CD4-positive, alpha-beta T cell treated with Interleukin-21 for 1 hour (primary cell): ENCODE measurements around the gene KRTCAP2.

Source experiments
- DNase-seq: peaks from one replicate; pipeline ENCODE4 v3.0.0-alpha.2; 2020

KRTCAP2 gene

DNA sequence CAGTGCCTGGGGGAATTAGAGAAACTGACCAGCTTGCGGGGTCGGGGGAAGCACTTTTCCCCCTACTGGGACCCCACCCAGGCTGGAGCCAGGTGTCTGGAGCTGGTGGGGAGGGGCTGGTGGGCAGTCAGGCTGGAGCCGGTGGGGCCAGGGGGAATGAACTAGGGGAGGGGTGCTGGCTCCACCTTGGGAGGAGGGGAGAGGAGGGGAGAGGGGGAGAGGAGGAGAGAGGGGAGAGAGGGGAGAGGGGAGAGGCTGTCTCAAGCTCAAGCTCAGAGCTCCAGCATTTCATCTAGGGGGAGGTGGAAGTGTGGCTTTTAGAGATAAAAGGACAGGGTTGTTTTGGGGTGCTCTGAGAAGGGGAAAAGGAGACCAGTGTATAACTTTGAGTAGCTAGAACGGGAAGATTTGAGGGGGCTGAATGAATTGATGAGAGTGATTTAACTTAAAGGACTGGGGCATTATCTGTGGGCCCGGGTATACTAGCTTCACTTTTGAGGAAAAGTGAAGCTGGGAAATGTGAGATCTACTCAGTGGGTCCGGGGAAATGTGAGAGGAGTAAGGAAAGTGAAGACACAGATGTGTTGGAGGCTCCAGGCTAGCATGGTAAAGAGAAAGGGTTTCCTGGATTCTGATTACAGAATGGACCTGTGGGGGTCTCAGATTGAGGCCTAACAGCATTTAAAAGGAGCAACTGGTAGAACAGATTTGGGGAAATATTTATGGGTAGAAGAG is 42.7 kb downstream of the KRTCAP2 start:
- DNase-seq, result no peak

DNA sequence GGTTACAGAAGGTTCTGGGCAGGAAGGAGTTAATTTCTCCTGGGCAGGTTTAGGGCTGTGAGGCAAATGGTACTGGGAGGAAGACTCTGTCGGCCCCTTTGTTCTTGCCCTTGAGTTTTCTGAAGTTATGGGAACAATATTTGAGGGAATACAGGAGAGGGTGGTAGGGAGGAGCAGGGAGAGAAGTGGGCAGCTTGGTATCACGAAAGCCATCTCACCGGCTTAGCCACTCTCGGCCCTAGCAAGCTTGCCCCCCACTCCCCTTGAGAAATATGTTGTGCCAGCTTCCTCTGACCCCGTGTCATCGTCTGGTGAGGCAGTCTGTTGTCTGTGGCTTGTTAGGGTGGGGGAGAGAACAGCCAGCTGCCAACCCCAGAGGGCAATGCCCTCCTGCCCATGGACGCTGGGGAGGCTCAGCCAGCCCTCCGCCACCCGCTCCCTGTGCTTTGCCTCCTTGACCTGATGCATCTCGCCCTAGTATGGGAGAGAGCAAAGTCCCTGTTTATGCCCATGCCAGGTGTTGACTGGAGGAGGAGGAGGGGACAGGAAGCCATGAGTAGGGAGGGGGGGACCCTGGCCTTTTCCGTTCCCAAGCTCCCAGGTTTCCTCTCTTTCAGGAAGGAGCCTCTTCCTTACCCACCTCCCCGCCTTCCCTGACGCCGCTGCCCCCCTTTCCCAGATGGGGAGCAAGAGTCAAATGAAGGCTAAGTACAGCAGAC is 44.2 kb downstream of the KRTCAP2 start:
- DNase-seq, result no peak

DNA sequence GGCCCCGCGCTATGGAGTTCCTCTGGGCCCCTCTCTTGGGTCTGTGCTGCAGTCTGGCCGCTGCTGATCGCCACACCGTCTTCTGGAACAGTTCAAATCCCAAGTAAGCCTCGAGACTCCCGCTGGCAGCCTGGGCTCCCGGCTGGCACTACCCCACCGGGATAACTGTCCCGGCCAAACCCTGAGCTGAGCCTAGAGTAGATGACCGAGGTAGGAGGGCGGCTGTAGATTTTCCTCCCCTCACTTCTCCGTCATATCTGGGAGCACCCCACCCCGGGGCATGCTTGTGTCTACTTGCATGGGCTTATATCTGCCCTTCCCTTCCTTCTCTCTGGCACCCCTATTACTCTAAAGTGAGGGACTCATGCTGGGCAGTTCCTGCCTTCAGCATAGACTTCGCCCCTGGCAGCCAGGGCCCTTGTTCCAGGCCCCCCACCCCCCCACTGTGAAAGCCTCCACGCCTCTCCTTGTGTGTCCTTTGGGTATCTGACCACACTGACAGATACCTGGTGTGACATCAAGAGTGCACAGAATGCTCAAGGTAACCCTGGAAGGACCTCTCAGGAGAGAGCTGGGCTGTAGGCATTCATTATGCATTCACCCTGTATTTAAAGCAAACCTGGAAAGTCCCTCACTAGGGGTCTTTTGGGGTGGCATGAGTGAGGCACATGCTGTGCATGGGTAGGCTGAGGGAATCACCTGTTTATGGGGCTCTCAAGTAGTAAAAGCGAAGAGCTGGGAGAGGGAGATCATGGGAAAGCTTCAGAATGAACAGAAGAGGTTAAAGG is 44.9 kb downstream of the KRTCAP2 start:
- DNase-seq, result no peak

DNA sequence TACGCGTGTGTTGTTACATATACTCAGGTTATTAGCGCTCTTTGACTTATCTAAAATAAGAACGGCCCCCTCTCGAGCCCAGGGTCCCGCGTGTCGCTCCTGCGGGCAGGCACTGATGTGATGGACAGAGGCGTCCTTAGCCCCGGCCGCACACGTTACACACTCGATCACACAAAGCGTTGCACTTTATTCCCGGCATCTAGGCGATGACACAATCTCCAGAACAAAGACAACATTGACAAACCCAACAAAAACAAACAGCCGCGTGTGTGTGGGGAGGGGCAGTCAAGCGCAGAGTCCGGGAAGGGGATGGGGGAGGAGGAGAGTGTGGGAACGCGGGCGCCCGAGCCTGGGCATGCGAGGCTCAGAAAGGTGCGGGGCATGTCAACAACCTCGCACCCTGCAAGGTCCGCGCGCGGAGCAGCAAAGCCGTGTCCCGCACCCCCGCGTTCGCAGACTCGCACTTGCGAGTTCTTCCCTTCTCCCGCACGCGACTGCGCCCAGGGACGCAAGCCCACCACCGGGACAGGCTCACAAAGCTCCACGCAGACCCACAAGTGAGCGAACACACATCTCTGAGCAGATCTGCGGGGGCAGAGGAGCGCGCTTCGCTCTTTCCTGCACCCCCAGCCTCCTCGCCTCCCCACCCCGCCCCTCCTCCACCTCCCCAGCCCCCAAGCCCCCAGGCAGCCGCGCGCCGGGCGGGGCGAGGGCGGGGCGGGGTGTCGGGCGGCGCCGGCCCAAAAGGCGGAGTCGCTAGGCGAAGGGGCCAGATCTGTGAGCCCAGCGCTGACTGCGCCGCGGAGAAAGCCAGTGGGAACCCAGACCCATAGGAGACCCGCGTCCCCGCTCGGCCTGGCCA is 45.8 kb downstream of the KRTCAP2 start, which contains the start of gene EFNA1:
Gene EFNA1, plus strand, starts transcription at position 772 of the 862 bp plus-strand sequence. CDS start 102 bp downstream, outside the sequence.
- DNase-seq, result peak; percentile 53

DNA sequence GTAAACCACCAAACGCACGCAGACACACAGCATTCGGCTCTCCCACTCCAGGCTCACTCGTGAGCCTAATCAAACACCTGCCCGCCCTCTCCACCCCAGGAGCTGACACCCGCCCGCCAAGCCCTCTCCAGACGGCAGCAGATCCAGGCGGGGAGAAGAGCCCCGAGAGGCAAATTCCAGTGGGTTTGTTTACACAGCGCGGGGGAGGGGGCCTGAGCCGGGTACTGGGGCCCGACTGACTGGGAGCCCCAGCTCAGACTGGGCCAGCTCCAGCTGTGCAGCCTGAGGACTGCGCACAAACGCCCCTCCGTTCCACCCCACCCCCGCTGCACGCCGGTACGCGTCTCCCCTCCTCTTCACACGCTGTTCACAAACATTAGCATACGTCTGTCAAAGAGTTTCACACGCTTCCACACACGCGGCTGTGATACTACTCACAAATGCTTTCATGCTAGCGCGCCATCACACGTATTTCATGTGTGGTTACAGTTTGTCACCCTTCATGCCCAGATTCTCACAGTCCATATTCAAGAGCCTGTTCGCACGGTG is 46.5 kb downstream of the KRTCAP2 start:
- peak; percentile 41 for DNase-seq

DNA sequence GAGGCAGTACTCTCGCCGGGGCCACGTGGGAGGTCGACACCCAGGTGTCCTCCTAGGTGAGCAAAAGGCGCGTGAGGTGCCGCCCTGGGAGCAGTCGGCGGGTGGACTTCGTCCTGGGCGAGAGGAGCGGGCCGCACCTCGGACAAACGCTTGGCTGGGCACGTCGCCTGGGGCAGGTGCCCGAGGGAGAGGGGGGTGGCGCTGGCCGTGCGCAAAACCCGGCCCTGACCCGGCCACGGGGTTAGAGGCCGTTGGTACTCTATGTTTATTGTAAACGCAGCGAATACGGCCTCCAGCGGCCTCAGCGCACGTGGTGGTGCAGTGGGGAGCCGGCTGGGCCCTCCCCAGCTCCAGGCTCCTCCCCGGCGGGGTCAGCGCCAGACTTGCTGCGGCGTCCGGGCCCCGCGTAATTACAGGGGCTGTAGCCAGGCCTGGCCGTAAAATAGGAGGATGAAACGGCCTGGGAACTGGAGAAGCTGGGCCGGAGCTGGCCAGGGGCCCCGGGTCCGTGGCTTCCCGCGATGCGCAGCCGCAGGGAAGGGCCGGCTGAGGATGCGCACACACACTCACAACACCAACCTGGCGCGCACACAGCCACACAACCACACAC is 47.1 kb downstream of the KRTCAP2 start:
- DNase-seq, result no peak

DNA sequence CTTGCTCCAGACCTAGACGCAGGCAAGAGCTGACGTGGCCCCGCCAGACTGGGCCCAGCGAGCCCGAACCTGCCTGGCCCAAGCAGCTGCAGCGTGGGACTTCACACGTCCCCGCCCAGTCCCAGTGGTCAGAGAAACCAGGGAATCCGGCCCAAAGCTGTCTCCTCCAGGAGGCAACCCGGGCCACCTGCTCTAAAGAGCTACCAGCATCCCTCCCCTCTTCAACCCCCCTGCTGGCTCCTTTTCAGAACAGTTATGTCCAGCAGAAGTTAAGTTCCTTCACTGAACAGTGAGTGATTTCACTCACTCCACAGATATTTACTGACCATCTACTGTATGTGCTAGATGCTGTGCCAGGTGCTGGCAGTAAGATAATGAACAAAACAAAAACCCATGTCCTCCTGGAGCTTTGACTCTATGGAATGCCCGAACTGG is 47.6 kb downstream of the KRTCAP2 start:
- no peak for DNase-seq

DNA sequence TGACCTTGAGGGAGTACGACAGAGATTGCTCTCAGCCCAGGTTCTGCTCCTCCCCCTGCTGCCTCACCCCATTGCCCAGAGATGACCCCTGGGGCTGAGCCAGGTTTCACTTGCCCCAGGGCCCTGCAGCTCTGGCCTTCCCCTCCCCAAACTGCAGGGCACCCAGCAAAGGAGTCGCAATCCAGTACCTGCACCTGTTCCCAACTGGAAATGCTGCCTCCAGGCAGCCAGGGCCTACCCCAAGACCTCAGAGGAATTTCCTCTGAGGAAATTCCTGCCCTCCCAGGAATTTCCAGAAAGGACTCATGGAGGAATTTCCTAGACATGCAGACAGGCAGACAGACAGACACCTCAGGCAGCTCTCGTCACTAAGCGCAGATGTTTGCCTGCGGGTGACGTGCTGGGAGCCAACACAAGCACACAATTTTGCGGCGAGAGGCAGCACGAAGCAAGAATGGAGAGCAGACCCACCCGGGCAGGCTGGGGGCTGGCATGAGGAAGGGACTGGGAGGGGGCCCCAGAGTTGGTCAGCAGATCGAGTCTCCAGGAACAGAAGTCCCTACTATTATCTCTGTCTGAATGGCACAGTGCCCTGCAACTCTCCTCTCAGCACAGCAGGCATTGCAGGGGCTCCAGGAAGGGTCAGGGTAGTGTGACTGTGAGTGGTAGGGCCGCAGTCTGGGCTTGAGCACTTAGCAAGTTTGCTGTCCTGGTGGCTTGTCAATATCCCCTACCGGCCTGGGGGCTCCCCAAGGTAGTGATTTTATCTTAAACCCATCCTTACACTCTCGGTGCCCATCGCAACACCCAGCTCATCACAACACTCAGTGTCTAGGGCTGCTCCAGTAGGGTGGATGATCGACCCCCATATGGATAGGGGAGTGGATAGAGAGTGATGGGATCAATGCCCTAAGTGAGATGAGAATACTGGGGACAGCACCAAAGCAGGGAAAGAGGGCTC is 48.3 kb downstream of the KRTCAP2 start:
- no peak for DNase-seq

DNA sequence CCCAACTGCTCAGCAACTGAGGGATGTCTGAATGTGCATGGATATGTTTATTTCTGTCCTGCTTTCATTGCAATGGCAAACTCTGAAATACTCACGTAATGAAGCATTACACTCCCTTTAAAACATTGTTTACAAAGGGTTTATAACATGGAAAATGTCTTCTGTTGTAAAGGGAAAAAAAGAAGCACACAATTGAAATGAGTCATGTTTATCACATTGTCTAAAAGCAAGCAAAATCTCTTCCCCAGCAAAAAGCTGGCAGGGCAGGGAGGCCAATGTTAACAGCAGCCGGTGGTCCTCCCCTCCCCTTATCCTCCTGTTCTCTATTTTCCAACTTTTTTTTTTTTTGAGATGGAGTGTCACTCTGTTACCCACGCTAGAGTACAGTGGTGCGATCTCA is 49.3 kb downstream of the KRTCAP2 start:
- DNase-seq, result no peak

DNA sequence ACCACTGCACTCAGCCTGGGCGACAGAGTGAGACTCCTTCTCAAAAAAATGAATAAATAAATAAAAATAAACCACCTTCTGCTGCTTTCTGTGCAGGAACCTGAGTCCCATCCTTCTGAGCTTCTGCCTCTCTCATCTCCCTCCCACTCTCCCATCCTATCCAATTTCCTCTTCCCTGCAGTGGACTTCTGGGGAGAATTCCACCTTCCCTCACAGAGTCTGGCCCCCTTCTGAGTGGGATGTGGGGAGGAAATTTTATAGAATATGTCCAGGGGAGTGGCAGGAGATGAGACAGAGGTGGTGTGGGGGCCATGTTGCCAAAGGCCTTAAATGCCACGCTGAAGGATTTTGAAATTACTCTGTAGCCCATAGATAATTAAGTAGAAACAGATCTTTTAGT is 50.8 kb downstream of the KRTCAP2 start:
- DNase-seq, result no peak

DNA sequence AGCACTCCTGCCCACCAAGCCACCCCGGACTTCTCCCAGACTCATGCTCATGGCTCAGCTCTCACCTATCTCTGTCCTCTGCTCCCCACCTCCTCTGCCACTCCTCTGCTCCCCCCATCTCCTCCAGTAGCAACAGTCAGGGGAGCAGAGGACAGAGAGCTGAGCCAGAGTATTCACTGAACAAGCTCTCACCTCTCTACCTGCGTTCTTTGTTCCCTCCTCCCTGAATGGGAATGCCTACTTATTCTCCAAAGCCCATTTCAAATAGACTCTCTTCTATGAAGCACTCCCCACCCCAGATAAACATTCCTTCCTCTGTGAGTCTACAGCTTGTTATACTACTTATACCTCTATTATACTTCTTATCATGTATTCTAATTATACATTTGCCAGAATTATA is 51.9 kb downstream of the KRTCAP2 start:
- DNase-seq, result no peak

DNA sequence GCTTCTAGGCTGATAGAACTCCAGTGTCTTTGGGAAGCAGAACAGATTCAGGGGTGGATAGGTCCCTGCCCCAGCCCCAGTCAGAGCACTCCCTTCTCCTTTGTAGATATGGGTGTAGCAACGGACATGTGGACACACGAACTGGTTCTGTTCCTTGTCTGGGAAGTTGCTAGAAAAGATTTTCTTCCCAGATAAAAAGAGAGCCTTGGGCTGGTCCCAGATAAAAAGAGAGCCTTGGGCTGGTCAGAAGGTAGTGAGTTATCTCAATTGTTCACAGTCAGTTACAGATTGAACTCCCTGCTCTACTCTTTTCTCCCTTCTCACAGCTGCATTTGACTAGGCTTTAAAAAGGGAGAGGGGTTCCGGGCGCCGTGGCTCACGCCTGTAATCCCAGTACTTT is 52.9 kb downstream of the KRTCAP2 start:
- no peak for DNase-seq
